22Rv1 (cell line): ENCODE results near the gene CISD2.

Experiments used
- H3K27ac ChIP-seq: fragments of 450-650 bp; 2 replicates; pipeline ENCODE4 v1.5.1; 2017
- ZFX ChIP-seq: fragments of 450-650 bp; IDR thresholded peaks from 2 replicates; pipeline ENCODE4 v1.6.1; 2017; ENCODE audit warnings: antibody characterized with exemption, borderline replicate concordance
- TF ChIP-seq, protein P1 (sequence below): fragments of 450-650 bp; IDR thresholded peaks from 2 replicates; pipeline ENCODE4 v1.5.1; 2017; ENCODE audit warnings: mild to moderate bottlenecking

CISD2 gene

DNA sequence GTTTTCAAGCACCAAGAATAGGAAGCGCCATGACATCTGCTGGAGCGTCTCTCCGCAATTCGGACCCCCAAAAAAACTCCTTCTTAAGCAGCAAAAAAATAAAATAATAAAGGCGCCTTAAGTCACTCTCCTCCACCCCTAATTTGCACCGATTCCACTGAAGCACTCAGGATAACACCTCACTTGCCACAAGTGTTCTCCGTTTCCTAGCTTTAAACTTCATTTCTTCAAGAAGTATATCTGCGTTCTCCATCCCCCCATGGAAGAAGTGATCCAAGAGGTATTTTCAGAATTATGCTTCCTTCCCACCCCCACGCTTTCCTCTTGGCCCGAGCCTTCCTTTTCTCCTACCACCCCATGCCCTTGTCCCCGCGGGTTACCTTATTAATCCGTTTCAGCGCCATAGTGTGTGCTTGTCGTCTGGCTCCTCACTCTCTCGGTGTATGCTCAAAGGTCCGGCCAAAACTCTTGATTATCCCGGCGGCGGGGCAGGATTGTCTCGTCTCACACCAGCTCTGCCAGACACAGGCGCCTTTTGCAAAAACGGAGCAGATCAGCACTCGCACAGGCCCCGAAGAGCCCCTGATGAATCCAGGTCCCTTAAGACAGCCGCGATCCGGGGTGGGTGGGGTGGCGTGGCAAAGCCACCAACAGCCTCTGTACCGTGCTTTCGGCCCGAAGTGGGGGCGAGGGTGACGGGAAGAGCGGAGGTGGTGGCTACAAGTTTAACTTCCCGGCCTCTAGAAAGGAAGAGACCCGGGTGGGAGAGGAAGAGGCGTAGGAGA lies 42.5 kb upstream of the CISD2 start:
- TF ChIP-seq, protein P1, sequence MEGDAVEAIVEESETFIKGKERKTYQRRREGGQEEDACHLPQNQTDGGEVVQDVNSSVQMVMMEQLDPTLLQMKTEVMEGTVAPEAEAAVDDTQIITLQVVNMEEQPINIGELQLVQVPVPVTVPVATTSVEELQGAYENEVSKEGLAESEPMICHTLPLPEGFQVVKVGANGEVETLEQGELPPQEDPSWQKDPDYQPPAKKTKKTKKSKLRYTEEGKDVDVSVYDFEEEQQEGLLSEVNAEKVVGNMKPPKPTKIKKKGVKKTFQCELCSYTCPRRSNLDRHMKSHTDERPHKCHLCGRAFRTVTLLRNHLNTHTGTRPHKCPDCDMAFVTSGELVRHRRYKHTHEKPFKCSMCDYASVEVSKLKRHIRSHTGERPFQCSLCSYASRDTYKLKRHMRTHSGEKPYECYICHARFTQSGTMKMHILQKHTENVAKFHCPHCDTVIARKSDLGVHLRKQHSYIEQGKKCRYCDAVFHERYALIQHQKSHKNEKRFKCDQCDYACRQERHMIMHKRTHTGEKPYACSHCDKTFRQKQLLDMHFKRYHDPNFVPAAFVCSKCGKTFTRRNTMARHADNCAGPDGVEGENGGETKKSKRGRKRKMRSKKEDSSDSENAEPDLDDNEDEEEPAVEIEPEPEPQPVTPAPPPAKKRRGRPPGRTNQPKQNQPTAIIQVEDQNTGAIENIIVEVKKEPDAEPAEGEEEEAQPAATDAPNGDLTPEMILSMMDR: no peak
- no peak for TF ChIP-seq ZFX

DNA sequence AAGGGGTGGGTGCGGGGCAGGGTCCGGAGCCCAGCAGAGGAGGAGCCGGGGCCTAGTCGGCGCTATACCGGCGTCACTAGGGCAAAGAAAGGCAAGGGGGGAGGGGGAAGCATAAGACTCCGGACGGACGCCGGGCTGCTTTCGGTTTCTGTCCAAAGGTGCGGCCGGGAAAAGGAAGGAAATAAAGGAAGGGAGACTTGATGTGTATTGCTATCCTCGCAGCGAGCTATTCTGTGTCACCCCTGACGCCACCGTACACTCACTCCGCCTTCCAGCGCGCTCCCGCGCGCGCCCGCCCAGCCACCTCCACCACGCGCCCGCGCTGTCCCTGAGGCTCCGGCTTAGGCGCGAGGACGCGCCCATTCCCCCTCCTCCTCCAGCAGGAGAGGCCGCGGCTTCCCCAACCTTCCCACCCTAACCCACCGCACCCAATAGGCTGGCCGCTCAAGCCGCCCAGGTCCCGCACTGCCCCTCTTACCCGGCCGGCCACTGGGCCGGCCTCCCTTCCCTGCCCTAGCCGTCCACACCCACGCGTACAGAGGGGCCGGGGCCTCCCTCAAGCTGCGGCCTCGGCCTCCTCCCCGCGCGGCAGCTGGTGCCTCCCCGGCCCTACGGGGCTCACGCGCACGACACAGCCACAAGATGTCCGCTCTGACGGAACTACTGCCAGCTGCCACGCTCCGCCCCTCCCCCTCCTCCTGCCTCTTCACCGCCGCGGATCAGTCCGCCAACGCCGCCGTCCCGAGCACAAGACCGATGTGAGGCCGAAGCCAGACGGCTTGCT lies 41.7 kb upstream of the CISD2 start, which contains the start of gene UBE2D3:
UBE2D3 (minus strand) TSS at position 662 of the 784 bp plus-strand sequence. CDS start 1,043 bp downstream, outside the sequence.
- TF ChIP-seq ZFX: no peak
- TF ChIP-seq, protein P1: 0 out of 2 replicates have a peak, but pooled peaks have one; percentile 24
- peak within 1 kb of the TSS; percentile 100 for H3K27ac ChIP-seq

More for the DNA sequence above, 42.5 kb upstream of the CISD2 start:
- H3K27ac ChIP-seq: peak overlapping the region; percentile 100

DNA sequence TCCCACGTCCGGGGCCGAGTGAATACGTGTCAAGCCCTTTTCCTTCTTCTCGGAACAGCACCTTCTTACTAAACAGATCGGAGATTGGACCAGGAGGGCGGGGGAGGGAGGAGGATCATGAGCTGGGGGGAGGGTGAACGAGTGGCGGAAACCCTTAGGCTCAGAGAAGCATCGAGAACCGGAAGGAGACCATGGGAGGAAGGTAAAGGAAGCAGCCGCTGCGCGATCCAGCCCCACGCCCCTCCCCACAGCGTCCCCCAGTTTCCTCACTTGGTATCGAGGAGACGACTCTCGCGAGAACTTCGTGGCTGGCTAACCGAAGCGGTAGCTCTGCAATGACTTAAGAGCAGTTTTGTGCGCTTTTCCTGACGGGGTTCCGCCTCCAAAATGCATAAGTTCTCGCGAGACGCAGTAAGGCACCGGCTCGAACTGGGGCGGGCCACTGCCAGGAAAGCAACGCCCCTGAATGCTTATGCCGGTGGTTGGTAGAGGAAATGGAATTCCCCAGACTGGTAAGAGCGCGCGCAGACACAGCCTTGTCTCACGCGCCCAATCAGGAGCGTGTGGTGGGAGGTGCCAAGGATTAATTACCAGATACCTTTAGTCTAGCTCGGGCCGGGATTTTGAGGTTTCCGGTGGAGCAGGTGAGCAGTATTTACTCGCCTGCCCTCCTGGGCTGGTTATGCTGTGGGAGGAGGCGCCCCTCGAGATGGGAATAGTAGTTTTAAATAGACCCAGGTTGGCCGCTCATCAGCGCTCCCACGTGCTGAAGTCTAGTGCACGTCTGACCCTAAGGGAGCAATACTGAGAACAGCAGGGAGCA lies 40.9 kb upstream of the CISD2 start:
- TF ChIP-seq, protein P1: no peak; the same call in 1 of the 2 replicates
- no peak for TF ChIP-seq ZFX
- H3K27ac ChIP-seq: peak overlapping the region; percentile 100

DNA sequence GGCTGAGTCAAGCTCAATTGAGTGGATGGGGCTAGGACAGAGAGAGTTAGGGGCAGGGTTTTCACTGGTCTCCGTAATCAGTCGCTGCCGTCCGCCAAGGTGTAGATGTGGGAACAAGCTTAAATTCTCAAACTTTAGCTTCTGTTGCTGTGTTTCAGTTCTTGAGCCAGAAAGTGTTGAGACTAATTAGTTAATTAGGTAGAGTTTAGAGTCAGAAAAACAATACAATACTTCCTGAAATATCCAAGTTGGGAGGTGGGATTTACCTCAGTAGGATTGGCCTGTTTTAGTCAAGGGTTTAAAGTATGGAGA lies 40.3 kb upstream of the CISD2 start:
- peak overlapping the region; percentile 100 for H3K27ac ChIP-seq
- TF ChIP-seq, protein P1: no peak
- no peak for TF ChIP-seq ZFX

DNA sequence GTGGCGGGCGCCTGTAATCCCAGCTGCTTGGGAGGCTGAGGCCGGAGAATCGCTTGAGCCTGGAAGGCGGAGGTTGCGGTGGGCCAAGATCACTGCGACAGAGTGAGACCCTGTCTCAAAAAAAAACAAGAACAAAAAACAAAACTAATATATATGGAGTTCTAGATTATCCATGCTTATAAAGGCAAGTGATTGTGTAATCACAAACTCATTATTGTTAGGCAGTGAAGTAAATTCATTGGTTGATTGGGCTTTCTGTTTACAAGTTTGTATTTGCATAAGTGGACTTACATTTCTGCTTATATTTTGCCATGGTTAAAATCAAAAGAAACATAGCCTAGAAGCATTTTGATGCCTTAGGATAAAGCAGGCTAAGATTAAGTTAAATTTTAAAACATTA lies 39.0 kb upstream of the CISD2 start:
- TF ChIP-seq ZFX: no peak
- TF ChIP-seq, protein P1: no peak
- peak overlapping the region; percentile 100; the same call in 1 of the 2 replicates for H3K27ac ChIP-seq

DNA sequence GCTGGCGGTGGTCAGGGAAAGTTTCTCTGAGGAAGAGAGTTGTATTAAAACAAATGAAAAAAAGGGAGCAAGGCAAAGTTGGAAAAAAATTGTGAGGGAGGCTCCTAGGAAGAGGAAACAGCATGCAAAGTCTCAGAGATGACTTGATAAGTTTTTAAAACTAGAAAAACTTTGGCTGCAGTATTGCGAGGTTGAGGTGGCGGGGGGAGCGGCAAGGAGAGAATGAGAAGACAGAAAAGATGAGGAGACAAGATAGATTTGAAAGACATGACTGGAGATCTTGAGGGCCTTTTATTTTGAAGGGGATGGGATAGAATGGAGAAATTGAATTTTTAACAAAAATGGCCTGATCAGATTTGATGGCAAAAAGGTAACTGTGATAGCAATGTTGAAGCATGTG lies 36.7 kb upstream of the CISD2 start:
- no peak overlapping the region for H3K27ac ChIP-seq
- TF ChIP-seq, protein P1: no peak
- TF ChIP-seq ZFX: no peak
